ENCODE results near the gene CLOCK.
"Not testable (repeated sequence)": the region's sequence is repeated elsewhere in the genome, so short reads cannot be mapped to it uniquely, and the experiment has no call there.

Gene CLOCK

DNA sequence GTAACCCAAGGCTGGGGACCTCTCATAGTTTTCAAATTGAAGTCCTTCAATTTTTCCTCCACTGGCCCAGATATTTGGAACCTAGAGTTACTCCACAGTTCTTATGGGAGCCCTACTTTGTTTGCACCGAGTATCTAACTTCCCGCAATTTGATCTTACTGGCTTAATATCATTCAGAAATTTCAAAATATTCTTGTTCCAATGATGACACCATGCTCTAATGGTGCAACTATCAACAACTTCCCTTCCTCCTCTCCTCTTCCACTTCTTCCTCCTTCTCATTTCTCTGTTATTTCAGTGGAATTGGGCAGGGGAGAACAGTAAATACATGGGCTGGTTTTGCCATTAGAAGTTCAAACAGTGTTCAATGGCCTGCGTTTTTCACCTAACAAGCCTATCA lies 25.1 kb upstream of the CLOCK start:
- TF ChIP-seq, protein P1, sequence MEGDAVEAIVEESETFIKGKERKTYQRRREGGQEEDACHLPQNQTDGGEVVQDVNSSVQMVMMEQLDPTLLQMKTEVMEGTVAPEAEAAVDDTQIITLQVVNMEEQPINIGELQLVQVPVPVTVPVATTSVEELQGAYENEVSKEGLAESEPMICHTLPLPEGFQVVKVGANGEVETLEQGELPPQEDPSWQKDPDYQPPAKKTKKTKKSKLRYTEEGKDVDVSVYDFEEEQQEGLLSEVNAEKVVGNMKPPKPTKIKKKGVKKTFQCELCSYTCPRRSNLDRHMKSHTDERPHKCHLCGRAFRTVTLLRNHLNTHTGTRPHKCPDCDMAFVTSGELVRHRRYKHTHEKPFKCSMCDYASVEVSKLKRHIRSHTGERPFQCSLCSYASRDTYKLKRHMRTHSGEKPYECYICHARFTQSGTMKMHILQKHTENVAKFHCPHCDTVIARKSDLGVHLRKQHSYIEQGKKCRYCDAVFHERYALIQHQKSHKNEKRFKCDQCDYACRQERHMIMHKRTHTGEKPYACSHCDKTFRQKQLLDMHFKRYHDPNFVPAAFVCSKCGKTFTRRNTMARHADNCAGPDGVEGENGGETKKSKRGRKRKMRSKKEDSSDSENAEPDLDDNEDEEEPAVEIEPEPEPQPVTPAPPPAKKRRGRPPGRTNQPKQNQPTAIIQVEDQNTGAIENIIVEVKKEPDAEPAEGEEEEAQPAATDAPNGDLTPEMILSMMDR (IDR thresholded peaks at IDR 0.05; ENCODE audit: borderline replicate concordance, insufficient read depth, low read depth, low read length), result no peak
- no peak overlapping the region for H3K4me3 ChIP-seq (ENCODE audit: low read depth, low read length)

DNA sequence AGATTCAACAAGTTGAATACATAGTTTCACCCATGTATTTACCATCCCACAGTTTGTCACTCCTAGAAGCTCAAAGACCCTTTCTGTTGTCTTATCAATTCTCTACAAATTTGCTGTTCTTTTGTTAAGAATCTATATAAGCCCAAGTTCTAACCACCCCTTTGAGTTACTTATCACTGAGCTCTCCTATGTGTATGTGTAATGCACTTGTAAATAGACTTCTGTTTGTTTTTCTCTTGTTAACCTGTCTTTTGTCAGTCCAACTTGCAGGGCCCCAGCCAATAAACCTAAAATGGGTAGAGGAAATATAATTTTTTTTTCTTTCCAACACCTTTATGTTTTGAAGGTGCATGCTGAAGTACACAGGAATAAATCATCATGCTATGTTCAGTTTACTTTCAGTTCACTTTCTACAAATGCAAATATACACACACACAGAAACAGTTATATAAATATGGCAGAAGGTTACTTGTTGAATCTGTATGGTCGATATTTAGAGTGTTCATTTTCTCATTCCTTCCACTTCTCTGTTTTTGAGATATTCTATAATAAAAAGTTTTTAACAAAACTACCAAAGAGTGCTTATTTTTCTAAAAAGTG lies 22.3 kb upstream of the CLOCK start:
- H3K4me3 ChIP-seq (ENCODE audit: low read depth, low read length), result no peak overlapping the region
- TF ChIP-seq, protein P1 (IDR thresholded peaks at IDR 0.05; ENCODE audit: borderline replicate concordance, insufficient read depth, low read depth, low read length), result no peak

DNA sequence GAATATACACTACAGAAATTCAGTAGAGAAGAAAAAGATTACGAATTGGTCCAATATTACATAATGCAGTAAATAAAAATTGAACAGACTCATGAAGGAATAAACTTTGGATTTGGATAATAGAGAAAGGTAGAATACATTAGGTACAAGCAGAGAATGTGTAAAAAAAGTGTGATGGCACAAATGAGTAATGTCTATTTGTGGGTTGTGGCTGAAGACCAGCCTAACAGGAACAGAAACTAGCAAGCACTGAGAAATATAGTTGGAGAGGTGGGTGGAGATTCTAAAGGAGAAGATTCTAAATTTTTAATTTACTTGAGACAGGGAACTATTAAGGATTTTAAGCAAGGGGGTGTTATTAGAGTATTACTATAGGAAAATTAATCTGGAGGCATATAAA lies 15.2 kb upstream of the CLOCK start:
- TF ChIP-seq, protein P1 (IDR thresholded peaks at IDR 0.05; ENCODE audit: borderline replicate concordance, insufficient read depth, low read depth, low read length), result no peak
- H3K4me3 ChIP-seq (ENCODE audit: low read depth, low read length), result no peak overlapping the region

DNA sequence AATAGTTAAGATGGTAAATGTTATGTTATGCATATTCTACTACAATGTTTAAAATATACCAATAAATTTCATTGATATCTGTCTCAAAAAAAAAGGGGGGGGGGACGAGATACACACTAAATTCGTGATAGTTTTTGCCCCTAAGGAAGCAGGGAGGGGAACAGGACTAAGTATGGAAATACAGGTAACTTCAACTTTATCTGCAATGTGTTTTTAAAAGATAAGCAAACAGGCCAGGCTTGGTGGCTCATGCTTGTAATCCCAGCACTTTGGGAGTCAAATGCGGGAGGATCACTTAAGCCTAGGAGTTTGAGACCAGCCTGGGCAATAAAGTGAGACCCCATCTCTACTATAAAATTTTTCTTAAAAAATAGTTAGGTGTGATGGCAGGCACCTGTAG lies 13.4 kb upstream of the CLOCK start:
- TF ChIP-seq, protein P1 (IDR thresholded peaks at IDR 0.05; ENCODE audit: borderline replicate concordance, insufficient read depth, low read depth, low read length), result no peak
- no peak overlapping the region for H3K4me3 ChIP-seq (ENCODE audit: low read depth, low read length)

DNA sequence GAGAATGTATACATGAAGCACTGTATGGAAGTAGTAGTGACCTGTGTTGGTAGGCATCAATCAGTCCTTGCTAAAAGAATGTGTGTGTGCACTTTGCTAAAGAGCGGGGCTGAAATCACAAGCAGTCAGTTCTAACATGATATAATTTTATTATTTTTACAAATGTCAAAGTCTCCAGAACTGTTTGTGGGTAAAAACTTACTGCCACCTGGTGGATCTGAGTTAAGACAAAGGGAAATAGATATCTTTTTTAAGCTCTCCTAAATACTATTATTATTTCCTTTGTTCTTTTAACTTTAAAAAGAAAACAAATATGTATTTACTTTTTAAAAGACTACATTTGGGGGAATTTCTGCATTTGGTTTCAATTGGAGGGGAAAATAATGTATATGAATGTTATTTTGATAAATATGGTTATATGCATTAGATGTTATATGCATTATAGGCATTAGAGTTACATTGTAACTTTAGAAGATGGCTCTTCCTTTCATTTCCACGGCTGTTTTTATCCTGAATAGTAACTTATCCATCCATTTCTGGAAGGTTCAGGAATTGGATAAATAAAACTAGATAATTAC lies 7.8 kb upstream of the CLOCK start:
- no peak overlapping the region for H3K4me3 ChIP-seq (ENCODE audit: low read depth, low read length)

DNA sequence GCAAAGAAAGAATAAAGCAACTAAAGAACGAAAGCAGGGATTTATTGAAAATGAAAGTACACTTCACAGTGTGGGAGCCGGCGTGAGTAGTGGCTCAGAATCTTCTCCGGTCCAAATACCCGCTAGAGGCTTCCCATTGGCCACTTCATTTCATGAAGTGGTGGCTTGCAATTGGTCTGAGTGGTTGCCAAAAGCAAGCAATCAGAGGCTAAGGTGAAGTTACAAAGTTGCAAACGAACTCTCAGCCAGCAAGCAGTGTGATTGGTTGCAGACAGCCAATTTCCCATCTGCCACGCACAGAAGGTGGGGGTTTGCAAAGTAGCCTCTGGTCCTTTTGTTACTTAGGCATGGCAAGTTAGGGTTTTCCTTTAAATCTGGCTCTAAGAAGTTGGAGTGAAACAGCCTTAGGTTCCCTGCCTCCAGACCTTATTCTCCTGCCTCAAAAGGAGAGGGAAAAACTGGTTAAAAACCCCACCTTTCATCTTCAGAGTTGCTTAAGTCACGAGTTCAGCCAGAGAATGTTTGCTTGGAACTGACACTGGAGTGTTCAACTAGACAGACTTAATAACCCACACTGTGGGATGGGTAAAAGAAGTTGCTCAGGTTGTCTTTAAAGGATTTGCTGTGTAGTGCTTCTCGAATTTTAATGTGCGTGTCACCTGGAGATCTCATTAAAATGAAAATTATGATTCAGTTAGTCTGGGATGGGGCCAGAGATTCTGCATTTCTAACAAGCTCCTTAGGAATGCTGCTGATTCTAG lies 6.9 kb upstream of the CLOCK start:
- TF ChIP-seq, protein P1 (IDR thresholded peaks at IDR 0.05; ENCODE audit: borderline replicate concordance, insufficient read depth, low read depth, low read length), result no peak
- no peak overlapping the region for H3K4me3 ChIP-seq (ENCODE audit: low read depth, low read length)

More for the DNA sequence above, 7.8 kb upstream of the CLOCK start:
- TF ChIP-seq, protein P1 (IDR thresholded peaks at IDR 0.05; ENCODE audit: borderline replicate concordance, insufficient read depth, low read depth, low read length), result no peak

DNA sequence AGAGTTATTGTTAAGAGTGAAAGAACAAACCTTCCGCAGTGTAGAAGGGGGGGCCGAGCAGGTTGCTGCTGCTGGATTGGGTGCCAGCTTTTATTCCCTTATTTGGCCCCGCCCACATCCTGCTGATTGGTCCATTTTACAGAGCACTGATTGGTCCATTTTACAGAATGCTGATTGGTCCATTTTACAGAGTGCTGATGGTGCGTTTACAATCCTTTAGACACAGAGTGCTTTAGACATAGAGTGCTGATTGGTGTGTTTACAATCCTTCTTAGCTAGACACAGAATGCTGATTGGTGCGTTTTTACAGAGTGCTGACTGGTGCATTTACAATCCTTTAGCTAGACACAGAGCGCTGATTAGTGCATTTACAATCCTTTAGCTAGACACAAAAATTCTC lies 5.3 kb upstream of the CLOCK start:
- H3K4me3 ChIP-seq (ENCODE audit: low read depth, low read length), result not testable (repeated sequence)
